NCI-H2171 (cell line): ENCODE data around the gene KCNJ10.

ENCODE experiments used
- DNase-seq: peaks from one replicate; lab custom pipeline; 2025; lab: John Stamatoyannopoulos, UW

KCNJ10 gene

GRCh38 chr1:160024195-160024905 is 45.6 kb downstream of the KCNJ10 start:
- DNase-seq: no peak

GRCh38 chr1:160022330-160023310 is 47.3 kb downstream of the KCNJ10 start:
- DNase-seq: no peak

GRCh38 chr1:160021376-160022074 is 48.4 kb downstream of the KCNJ10 start:
- DNase-seq: no peak

- no peak for DNase-seq
These were observed 49.8 kb downstream of the KCNJ10 start for GRCh38 chr1:160020196-160020595.

GRCh38 chr1:160018900-160019299 is 51.1 kb downstream of the KCNJ10 start:
- DNase-seq: no peak

GRCh38 chr1:160018347-160018746 is 51.6 kb downstream of the KCNJ10 start:
- DNase-seq: no peak

- no peak for DNase-seq
These were observed 52.4 kb downstream of the KCNJ10 start for GRCh38 chr1:160017592-160017991.

- DNase-seq: no peak
These were observed 58.2 kb downstream of the KCNJ10 start for GRCh38 chr1:160011781-160012180.

GRCh38 chr1:160009801-160010200 is 60.2 kb downstream of the KCNJ10 start:
- DNase-seq: no peak

GRCh38 chr1:160009081-160009480 is 60.9 kb downstream of the KCNJ10 start:
- DNase-seq: no peak

- DNase-seq: no peak
These were observed 62.3 kb downstream of the KCNJ10 start for GRCh38 chr1:160007577-160008200.

- DNase-seq: peak; percentile 77
These were observed 63.5 kb downstream of the KCNJ10 start for GRCh38 chr1:160006312-160006940.

GRCh38 chr1:160005070-160005469 is 64.9 kb downstream of the KCNJ10 start:
- DNase-seq: no peak

- no peak for DNase-seq
These were observed 65.5 kb downstream of the KCNJ10 start for GRCh38 chr1:160004425-160004824.

- DNase-seq: no peak
These were observed 66.0 kb downstream of the KCNJ10 start for GRCh38 chr1:160004001-160004400.

GRCh38 chr1:160001440-160001839 is 68.5 kb downstream of the KCNJ10 start:
- DNase-seq: no peak

GRCh38 chr1:159999204-159999603 is 70.8 kb downstream of the KCNJ10 start:
- DNase-seq: no peak

GRCh38 chr1:159996653-159997052 is 73.3 kb downstream of the KCNJ10 start:
- no peak for DNase-seq

- DNase-seq: no peak
These were observed 75.1 kb downstream of the KCNJ10 start for GRCh38 chr1:159994896-159995295.

GRCh38 chr1:159993911-159994310 is 76.0 kb downstream of the KCNJ10 start:
- no peak for DNase-seq

GRCh38 chr1:159992161-159992560 is 77.8 kb downstream of the KCNJ10 start:
- DNase-seq: no peak
